ENCODE results near the gene MICU2.

- no peak for TF ChIP-seq POLR2AphosphoS5 (IDR thresholded peaks at IDR 0.05; ENCODE audit: insufficient read depth in 1 of 2, low read depth in 1 of 2)
- TF ChIP-seq, protein P1, sequence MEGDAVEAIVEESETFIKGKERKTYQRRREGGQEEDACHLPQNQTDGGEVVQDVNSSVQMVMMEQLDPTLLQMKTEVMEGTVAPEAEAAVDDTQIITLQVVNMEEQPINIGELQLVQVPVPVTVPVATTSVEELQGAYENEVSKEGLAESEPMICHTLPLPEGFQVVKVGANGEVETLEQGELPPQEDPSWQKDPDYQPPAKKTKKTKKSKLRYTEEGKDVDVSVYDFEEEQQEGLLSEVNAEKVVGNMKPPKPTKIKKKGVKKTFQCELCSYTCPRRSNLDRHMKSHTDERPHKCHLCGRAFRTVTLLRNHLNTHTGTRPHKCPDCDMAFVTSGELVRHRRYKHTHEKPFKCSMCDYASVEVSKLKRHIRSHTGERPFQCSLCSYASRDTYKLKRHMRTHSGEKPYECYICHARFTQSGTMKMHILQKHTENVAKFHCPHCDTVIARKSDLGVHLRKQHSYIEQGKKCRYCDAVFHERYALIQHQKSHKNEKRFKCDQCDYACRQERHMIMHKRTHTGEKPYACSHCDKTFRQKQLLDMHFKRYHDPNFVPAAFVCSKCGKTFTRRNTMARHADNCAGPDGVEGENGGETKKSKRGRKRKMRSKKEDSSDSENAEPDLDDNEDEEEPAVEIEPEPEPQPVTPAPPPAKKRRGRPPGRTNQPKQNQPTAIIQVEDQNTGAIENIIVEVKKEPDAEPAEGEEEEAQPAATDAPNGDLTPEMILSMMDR (IDR thresholded peaks at IDR 0.05): no peak
Observed at GRCh38 chr13:21632196-21632595, 28.2 kb upstream of the MICU2 start.
